Glomerular endothelial cell (primary cell): ENCODE measurements around the gene ZAP70. TPM values are rescaled to one million over a fixed set of nuclear protein-coding genes. Genes with fewer than 3 reads are reported as not detected.
"Not testable (repeated sequence)": the region's sequence is repeated elsewhere in the genome, so short reads cannot be mapped to it uniquely, and the experiment has no call there.

Experiments used
- DNase-seq: peaks from one replicate; pipeline ENCODE4 v3.0.0-alpha.2; 2011; ENCODE audit warnings: low read depth, low spot score; ENCODE audit errors: extremely low read depth
- total RNA-seq: library from RNA; depleted of rRNA; stranded (reverse); fragments of >200 nt; gene quantifications from 2 replicates; pipeline ENCODE4 v1.2.3, GENCODE V29; 2015

Gene ZAP70
- total RNA-seq, 1 donor from 2014 or later = 2.7 TPM

GRCh38 chr2:97697252-97698235, 15.8 kb upstream of the ZAP70 start:
- peak; percentile 75 for DNase-seq

- no peak for DNase-seq
Measured at GRCh38 chr2:97698530-97698929, 14.8 kb upstream of the ZAP70 start.

DNA sequence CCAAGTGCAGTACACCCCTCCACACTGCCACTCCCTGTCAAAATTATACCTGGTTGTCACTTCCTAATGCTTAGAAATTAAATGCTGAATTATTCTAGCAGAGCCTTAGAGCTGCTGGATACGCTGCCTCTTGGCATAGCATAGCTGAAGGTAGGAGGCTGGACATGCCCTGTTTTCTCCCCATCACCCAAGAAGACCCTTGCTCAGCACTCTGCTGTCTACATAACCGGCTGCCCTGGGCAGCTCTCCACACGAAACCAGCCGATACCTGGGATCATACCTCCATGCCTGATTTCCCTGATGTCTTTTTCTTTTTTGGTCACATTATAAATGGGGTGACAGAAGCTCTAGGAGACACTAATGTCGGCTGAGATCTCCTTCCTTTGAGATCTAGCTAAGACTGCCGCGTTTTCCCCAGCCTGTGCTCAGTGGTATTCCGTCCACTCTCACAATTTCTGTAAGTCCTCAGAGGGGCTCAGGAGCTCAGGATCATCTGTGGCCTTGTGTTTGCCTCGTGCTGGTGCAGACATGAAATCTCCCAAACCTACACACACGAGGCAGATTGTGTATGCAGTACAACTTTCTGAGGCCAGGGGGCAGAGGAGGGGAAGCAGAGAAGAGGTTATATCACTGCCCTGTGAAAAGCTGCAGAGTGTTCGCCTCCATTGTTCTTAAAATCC, 13.5 kb upstream of the ZAP70 start:
- no peak for DNase-seq

DNA sequence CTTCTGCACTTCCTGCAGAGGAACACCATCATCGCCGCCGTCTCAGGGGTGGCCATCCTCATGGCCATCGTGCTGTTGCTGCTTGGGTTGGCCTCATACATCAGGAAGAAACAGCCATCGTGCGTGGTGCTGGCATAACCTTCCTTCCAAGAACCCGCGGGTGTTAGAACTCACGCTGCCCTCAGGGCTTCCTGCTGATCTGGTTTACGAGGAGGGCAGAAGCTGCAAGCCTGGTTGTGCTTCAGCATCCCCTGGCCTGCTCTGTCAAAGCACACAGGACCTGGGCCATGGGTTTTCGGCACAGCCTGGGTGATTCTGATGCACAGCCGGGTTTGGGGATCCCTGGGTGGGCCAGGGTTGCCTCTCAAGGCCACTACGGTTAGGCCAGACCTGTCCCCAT, 12.2 kb upstream of the ZAP70 start:
- no peak for DNase-seq

GRCh38 chr2:97701851-97702465, 11.4 kb upstream of the ZAP70 start:
- no peak for DNase-seq

- no peak for DNase-seq
Measured at GRCh38 chr2:97702731-97703470, 10.5 kb upstream of the ZAP70 start.

DNA sequence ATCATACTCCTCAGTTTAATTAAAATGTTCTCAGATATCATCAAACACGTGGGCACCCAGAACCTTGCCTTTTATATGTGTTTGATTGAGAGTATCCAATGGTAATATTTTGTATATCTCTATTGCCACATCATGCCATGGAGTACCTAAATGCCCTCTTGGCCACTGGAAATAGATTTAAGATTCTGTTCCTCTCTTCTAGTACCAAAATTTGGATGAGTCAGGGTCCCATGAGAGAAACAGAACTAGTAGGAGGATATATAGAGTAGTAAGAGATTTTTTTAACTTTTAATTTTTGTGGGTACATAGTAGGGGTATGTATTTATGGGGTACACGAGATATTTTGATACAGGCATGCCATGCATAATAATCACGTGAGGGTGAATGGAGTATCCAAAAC, 9.6 kb upstream of the ZAP70 start:
- DNase-seq = no peak

GRCh38 chr2:97704989-97705388, 8.4 kb upstream of the ZAP70 start:
- no peak for DNase-seq

DNA sequence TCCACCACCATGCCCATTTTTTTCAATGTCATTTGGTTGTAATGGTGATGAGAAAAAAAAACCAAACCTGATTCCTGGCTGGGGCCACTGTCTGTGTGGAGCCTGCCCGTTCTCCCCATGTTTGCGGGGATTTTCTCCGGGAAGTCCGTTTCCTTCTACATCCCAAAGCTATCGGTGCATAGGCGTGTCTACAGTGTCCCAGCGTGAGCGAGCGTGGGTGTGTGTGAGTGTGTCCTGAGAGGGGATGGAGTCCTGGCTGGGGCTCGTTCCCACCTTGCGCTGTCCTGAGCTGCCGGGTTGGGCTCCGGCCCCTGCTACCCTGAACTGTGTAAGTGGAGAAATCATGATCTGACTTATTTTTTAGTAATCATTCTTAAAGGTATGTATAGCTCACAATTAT, 7.3 kb upstream of the ZAP70 start:
- no peak for DNase-seq

DNA sequence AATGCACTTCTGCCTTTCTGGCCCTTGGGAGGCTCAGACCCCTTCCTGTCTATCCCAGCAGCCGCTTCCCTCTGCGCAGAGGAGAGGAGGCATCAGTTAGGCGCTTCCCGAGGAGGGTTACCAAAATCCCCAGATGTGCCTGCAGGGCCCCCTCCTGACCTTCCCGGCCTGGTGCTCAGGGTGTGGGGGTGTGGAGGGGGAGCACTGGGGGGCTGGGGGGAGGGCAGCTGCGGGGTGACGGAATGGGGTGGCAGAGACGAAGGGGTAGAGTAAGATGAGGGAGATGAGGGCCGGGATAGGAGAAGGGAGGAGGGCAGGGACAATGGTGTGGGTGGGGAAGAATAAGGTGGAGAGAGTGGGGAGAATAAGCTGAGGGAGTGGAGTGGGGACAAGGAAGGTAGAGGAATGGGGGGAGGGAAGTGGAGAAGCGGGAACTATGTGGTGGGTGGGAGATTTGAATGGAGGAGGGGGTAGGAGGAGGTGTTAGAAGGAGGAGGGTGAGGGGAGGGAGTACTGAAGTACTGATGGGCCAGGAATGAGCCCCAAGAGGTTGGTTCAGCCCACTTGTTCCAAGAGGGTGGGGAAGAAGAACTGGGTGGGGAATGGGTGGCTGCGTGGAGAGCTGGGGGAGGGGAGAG, 6.5 kb upstream of the ZAP70 start:
- DNase-seq = no peak

DNA sequence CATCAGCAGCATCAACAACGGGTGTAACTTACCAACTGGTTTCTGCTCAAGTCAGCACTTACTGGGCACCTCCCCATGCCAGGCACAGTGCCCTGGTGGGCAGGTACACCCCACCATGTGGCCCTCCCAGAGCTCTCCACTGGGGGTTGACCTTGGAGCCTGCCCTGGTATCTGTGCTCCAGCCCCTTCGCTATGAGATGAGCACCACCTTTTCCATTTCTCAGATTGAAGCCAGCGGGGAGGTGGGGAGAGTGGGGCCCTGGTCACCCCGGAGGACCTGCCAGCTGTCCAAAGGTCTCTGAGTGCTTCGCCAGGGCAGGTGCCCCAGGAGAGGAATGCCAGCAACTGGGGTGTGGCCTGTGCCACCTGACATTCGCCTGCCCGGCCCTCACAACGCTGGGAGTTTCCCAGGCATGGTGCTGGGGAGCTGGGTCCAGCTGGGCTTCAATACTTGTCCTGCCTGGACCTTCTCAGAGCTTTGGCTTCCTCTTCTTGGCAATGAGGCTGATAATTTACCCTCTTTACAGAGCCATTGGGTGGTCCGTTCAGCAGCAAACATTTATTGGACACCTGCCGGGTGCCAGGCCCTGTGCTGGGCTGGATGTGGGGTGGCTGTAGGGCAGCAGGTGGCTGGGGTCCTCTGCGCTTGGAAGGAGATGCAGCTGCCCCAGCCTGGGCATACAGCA, 5.9 kb upstream of the ZAP70 start:
- DNase-seq = no peak

DNA sequence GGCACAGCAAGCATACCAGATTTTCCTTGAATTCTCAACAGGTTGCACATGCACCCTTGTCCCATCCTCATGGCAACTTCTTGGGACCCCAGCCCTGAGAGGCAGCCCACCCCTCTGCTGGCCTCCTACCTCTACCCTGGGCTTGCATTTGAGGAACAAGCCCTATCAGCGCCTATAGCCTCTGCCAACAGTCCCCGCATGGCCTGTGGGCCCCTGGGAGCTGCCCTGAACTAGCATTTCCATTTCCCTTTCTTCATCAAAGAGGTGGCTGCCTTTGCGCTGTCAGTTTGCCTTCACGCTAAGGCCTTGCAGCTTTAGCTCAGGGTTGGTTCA, 5.4 kb upstream of the ZAP70 start:
- DNase-seq = no peak

DNA sequence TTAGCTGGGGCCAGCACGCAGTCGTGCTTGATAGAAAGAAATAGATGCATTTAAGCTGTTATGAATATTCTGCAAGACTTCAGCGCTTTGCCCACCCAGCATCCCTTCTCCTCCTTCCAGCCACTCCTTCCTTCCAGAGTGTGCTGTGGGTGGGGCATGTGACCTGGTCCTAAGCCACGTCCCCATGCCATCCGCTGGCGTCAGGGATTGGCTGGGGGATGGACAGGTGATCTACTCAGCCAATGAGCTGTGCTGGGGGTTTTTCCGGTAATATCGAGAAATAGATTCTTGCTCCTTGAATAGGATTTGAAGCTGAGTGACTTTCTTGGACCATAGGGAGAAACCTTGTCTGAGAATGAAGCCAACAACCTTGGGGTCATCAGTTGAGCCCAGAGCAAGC, 4.8 kb upstream of the ZAP70 start:
- DNase-seq = no peak

- no peak for DNase-seq
Measured at GRCh38 chr2:97711394-97711711, 2.0 kb upstream of the ZAP70 start.

GRCh38 chr2:97712175-97712574, 1.2 kb upstream of the ZAP70 start:
- not testable (repeated sequence) for DNase-seq

- DNase-seq = no peak
Measured at GRCh38 chr2:97712693-97713295, 582 bp upstream of the ZAP70 start.

GRCh38 chr2:97714084-97714949, 941 bp downstream of the ZAP70 start:
- no peak for DNase-seq

GRCh38 chr2:97714950-97715652, 1.7 kb downstream of the ZAP70 start:
- DNase-seq = no peak
